Vagina (tissue), 2 donors: ENCODE measurements around the gene IL6R.

Experiments used
- CTCF ChIP-seq, 3 experiments: fragments of 450-650 bp in 2 of 3; fragments of 200-600 bp in 1 of 3; sonication (generic) in 1 of 3; IDR thresholded peaks; one replicate each; pipeline ENCODE4 v1.5.1; 2017 to 2019; ENCODE audit warnings: antibody characterized with exemption in 3 of 3, mild to moderate bottlenecking in 2 of 3, moderate library complexity in 2 of 3
- POLR2AphosphoS5 ChIP-seq, 2 donors: sonication (generic); formaldehyde crosslinking; IDR thresholded peaks; one replicate each; pipeline ENCODE4 v1.9.0; 2017; ENCODE audit warnings: antibody characterized with exemption in 2 of 2, mild to moderate bottlenecking in 2 of 2, low read depth in 1 of 2; ENCODE audit not compliant: insufficient read depth in 1 of 2

GRCh38 chr1:154497026-154497806 is 92.1 kb downstream of the IL6R start:
- no peak for TF ChIP-seq CTCF (IDR thresholded peaks at IDR 0.05)
- TF ChIP-seq POLR2AphosphoS5 (IDR thresholded peaks at IDR 0.05; ENCODE audit: insufficient read depth in 1 of 2, low read depth in 1 of 2): peak in 1 of 2 donors; percentile 45
